CD8-positive, alpha-beta memory T cell (primary cell): ENCODE results near the gene TMC4. TPM values are rescaled to one million over a fixed set of nuclear protein-coding genes. Genes with fewer than 3 reads are reported as not detected.

Source experiments
- CTCF ChIA-PET: fragments of 350-600 bp; sonication (Branson Sonifier 250); formaldehyde crosslinking; loops from one replicate; lab custom pipeline; 2021; ENCODE audit warnings: antibody characterized with exemption; lab: Charles Lee
- POLR2A ChIA-PET: fragments of 350-600 bp; sonication (Branson Sonifier 250); formaldehyde crosslinking; loops from one replicate; lab custom pipeline; 2021; ENCODE audit warnings: antibody characterized with exemption; lab: Charles Lee
- DNase-seq, 5 donors: peaks; one replicate each; pipeline versions ENCODE4 v3.0.0 to v3.0.0-alpha.2; 2020 to 2022; ENCODE audit warnings: mixed read lengths in 1 of 5
- H3K27ac ChIP-seq: one replicate; pipeline ENCODE4 v1.7.0; 2013; ENCODE audit warnings: low read depth, mild to moderate bottlenecking, low read length, moderate library complexity
- H3K27me3 ChIP-seq: 2 replicates; pipeline ENCODE4 v1.7.0; 2013; ENCODE audit warnings: low read length, mild to moderate bottlenecking; ENCODE audit not compliant: insufficient read depth, poor library complexity, severe bottlenecking
- H3K36me3 ChIP-seq: 2 replicates; pipeline ENCODE4 v1.7.0; 2013; ENCODE audit warnings: mild to moderate bottlenecking, low read length, moderate library complexity; ENCODE audit not compliant: insufficient read depth
- H3K4me1 ChIP-seq: 2 replicates; pipeline ENCODE4 v1.7.0; 2013; ENCODE audit warnings: mild to moderate bottlenecking, low read length, moderate library complexity; ENCODE audit not compliant: insufficient read depth
- H3K4me3 ChIP-seq: 2 replicates; pipeline ENCODE4 v1.7.0; 2013; ENCODE audit warnings: mild to moderate bottlenecking, low read length
- H3K9me3 ChIP-seq: 2 replicates; pipeline ENCODE4 v1.7.0; 2013; ENCODE audit warnings: mild to moderate bottlenecking, low read length
- H3K27ac Mint-ChIP-seq, 8 donors: one replicate each; pipeline ENCODE4 v1.8.0; 2020 to 2021; ENCODE audit warnings: mixed read lengths in 8 of 8, mild to moderate bottlenecking in 6 of 8, inconsistent platforms in 3 of 8, moderate library complexity in 3 of 8
- H3K27me3 Mint-ChIP-seq, 2 donors: one replicate each; pipeline ENCODE4 v1.8.0; 2020 to 2021; ENCODE audit warnings: mixed read lengths in 2 of 2, mild to moderate bottlenecking in 1 of 2, moderate library complexity in 1 of 2
- H3K36me3 Mint-ChIP-seq, 3 donors: one replicate each; pipeline ENCODE4 v1.8.0; 2020 to 2021; ENCODE audit warnings: mixed read lengths in 3 of 3, inconsistent platforms in 1 of 3, mild to moderate bottlenecking in 1 of 3
- H3K4me1 Mint-ChIP-seq, 3 donors: one replicate each; pipeline ENCODE4 v1.8.0; 2020 to 2021; ENCODE audit warnings: mixed read lengths in 3 of 3, inconsistent platforms in 1 of 3, mild to moderate bottlenecking in 1 of 3
- H3K4me3 Mint-ChIP-seq, 7 donors: one replicate each; pipeline ENCODE4 v1.8.0; 2020 to 2021; ENCODE audit warnings: mixed read lengths in 7 of 7, mild to moderate bottlenecking in 6 of 7, moderate library complexity in 4 of 7, inconsistent platforms in 2 of 7
- H3K9me3 Mint-ChIP-seq, 5 donors: one replicate each; pipeline ENCODE4 v1.8.0; 2020 to 2022; ENCODE audit warnings: mixed read lengths in 5 of 5, mild to moderate bottlenecking in 3 of 5, moderate library complexity in 2 of 5, inconsistent platforms in 1 of 5
- polyA plus RNA-seq: library from polyadenylated mRNA; unstranded; fragments of 300-500 nt; fragmentation: Illumina TruSeq; gene quantifications from one replicate; pipeline ENCODE4 v1.2.3, GENCODE V29; 2021
- total RNA-seq, 2 experiments: library from RNA; stranded (reverse); gene quantifications; one replicate each; pipeline ENCODE4 v1.2.3, GENCODE V29; 2021

TMC4 gene
- total and polyA plus RNA-seq, 3 experiments from 2014 or later, result 0.18 to 0.38 TPM; not detected in 1

DNA sequence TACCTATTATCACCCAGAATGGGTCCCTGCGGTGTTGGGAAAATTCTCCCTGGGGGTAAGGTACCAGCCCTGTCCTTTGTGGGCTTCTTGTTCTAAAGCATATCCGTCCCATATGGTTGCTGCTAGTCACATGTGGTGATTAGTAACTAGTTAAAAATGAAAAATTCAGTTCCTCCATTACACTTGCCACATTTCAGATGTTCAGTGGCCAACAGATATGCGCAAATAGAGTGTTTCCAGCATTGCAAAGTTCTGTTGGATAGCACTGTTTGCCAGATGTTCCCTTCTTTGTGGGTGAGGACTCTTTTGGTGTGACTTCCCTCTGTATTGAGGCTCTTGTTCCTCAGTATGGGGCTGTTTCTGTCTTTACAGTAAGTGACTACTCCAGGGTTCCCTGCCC, 31.6 kb downstream of the TMC4 start:
- Mint-ChIP-seq H3K9me3 (no peaks in the 10 kb centered on the region), H3K27ac (peak overlapping the region in 3 of 8 donors; percentile 29 to 87 (median 40)), H3K4me3 (peak overlapping the region in 3 of 7 donors; percentile 39 to 91 (median 42)), H3K27me3 (peaks cover 0 to 1% of the 10 kb centered on the region in 2 donors), H3K4me1 (peaks cover 34 to 45% (median 44%) of the 10 kb centered on the region in 3 donors), H3K36me3 (peaks cover 0 to 73% (median 8%) of the 10 kb centered on the region in 3 donors)
- Histone ChIP-seq H3K4me1 (peaks cover 33% of the 10 kb centered on the region), H3K4me3 (no peak overlapping the region), H3K36me3 (peaks cover 40% of the 10 kb centered on the region), H3K27me3 (no peaks in the 10 kb centered on the region), H3K27ac (no peak overlapping the region), H3K9me3 (no peaks in the 10 kb centered on the region)
- POLR2A ChIA-PET, result no interaction called here
- DNase-seq, result no peak
- CTCF ChIA-PET, result no interaction called here

- Mint-ChIP-seq H3K4me3 (peak overlapping the region; percentile 84 to 94 (median 89)), H3K9me3 (no peaks in the 10 kb centered on the region), H3K27ac (peak overlapping the region; percentile 86 to 98 (median 92)), H3K36me3 (peaks cover 0 to 46% (median 2%) of the 10 kb centered on the region in 3 donors), H3K27me3 (peaks cover 0 to 1% of the 10 kb centered on the region in 2 donors), H3K4me1 (peaks cover 40 to 56% (median 54%) of the 10 kb centered on the region in 3 donors)
- peak in 1 of 5 donors; percentile 10 for DNase-seq
- ChIA-PET POLR2A (interaction anchor here (0.9 kb wide), 1 partner anchor 23 kb away, joined by 3 read pairs; the partner anchor contains the start of genes PRPF31 and TFPT), CTCF (interaction anchor here (0.9 to 2.2 kb wide), 2 partner anchors 23 to 32 kb away, joined by 3 to 7 read pairs; partner anchors contain the start of genes PRPF31 and TFPT)
- H3K36me3 ChIP-seq, result peaks cover 15% of the 10 kb centered on the region
- H3K27ac ChIP-seq, result peak overlapping the region; percentile 43
- H3K9me3 ChIP-seq, result no peaks in the 10 kb centered on the region
- H3K27me3 ChIP-seq, result no peaks in the 10 kb centered on the region
- peaks cover 39% of the 10 kb centered on the region for H3K4me1 ChIP-seq
- H3K4me3 ChIP-seq, result peak overlapping the region; percentile 39
These were observed 34.3 kb downstream of the TMC4 start for GRCh38 chr19:54138489-54139256.

DNA sequence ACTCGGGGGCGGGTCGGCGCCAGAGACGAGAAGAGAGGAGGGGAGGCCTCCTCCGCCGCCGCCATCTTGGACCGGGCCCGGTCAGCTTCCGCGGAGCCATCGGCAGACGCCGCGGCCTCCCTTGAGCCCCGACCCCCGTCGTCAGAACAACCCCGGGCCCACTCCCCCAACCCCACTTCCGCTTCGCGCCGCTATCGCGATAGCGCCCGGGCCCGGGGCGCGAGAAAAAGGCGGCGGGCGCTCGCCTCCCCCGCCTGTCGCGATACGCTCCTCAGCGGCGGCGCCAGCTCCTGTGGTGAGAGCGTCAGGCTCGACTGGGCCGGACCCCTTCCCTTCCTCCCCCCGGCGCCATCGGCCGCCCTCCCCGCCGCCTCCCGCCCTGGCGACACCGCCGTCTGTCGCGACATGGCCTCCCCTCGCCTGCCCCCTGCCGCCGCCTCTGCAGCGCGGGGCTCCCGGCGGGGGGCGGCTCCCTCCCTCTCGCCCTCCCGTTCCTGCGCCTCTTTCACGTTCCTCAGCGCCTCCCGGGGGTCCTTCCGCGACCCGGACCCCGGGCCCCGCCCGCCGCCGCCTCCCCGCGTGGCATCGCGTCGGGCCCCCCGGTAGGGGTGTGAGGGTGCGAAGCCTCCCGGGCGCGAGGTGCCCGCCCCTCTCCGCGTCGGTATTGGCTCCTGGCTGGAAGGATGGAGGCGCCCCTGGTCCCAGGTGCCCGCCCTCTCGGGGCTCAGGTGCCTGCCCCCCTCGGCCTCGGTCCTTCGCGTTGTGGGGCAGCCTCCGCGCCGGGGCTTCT, 35.1 kb downstream of the TMC4 start, which contains the start of gene CNOT3:
CNOT3 (plus strand) TSS at position 64 of the 790 bp plus-strand sequence. CDS start 5,217 bp downstream, outside the sequence.
- Histone ChIP-seq H3K27me3 (no peaks in the 10 kb centered on the region), H3K4me3 (peak within 1 kb of the TSS; percentile 87), H3K27ac (peak within 1 kb of the TSS; percentile 90), H3K36me3 (peaks cover 7% of the 10 kb centered on the region), H3K9me3 (no peaks in the 10 kb centered on the region), H3K4me1 (peaks cover 39% of the 10 kb centered on the region)
- H3K4me3 Mint-ChIP-seq, result peak within 1 kb of the TSS; percentile 84 to 94 (median 90)
- H3K36me3 Mint-ChIP-seq, result peaks cover 0 to 39% (median 0%) of the 10 kb centered on the region in 3 donors
- H3K27ac Mint-ChIP-seq, result peak within 1 kb of the TSS; percentile 87 to 98 (median 92)
- no peaks in the 10 kb centered on the region for H3K9me3 Mint-ChIP-seq
- CTCF ChIA-PET, result interaction anchor here (1.1 to 2.2 kb wide), 5 partner anchors 22 to 94 kb away, joined by 3 to 11 read pairs (median 7); partner anchors contain the start of genes LENG1, MBOAT7, PRPF31 and TFPT
- DNase-seq, result peak in 4 of 5 donors; percentile 38 to 66 (median 48)
- H3K27me3 Mint-ChIP-seq, result peaks cover 0 to 1% of the 10 kb centered on the region in 2 donors
- peaks cover 40 to 56% (median 54%) of the 10 kb centered on the region in 3 donors for H3K4me1 Mint-ChIP-seq
- POLR2A ChIA-PET, result interaction anchor here (0.9 to 2.3 kb wide), 18 partner anchors 11 to 311 kb away, joined by 3 to 60 read pairs (median 4); partner anchors contain the start of genes LENG1, LENG8, MBOAT7 and MYADM

DNA sequence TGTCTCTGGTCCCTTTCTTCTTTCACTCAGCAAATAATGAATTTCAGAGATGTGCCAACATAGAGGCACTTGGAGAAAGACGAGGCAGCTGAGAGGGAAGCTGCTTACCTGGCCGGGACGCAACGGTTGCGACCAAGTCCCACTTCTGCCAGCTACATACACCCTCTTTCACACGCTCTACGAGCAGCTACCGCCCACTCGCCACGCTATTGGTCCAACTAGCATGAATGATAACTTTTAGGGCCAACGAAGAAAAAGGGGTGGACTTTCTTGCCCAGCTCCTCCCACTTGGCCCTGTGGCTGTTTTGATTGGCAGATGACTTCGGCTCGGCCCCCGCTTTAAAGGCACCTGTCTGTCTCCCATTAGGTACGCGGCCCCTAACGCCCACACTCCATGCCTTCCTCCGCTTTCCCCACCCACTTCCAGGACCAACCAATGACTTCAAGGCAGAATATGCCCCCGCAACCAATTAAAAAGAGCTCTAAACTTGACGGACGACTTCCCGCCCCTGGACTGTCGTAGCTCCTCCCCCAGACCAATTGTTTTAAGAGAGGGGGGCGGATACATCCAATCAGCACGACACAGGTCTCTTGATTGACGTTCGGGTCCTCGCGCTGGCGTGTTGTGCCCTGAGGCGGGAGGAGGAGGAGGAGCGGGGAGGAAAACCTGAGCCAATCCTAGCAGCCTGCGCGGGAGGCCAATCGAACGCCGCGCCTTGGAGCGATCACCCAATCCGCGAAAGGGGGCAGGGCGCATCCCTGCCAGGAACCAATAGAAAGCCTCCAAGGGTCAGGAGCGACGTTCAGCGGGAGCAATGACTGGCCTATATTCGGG, 35.9 kb downstream of the TMC4 start:
- Histone ChIP-seq H3K9me3 (no peaks in the 10 kb centered on the region), H3K36me3 (no peaks in the 10 kb centered on the region), H3K27ac (peak overlapping the region; percentile 90), H3K27me3 (no peaks in the 10 kb centered on the region), H3K4me1 (peaks cover 39% of the 10 kb centered on the region), H3K4me3 (peak overlapping the region; percentile 87)
- POLR2A ChIA-PET, result interaction anchor here (0.7 to 2.3 kb wide), 23 partner anchors 10 to 1768 kb away, joined by 3 to 60 read pairs (median 4); partner anchors contain the start of genes LENG1, LENG8, LENG9 and MBOAT7
- Mint-ChIP-seq H3K9me3 (no peaks in the 10 kb centered on the region), H3K27ac (peak overlapping the region; percentile 76 to 95 (median 92)), H3K4me3 (peak overlapping the region; percentile 81 to 92 (median 88)), H3K36me3 (peaks cover 0 to 31% (median 0%) of the 10 kb centered on the region in 3 donors), H3K27me3 (peaks cover 0 to 1% of the 10 kb centered on the region in 2 donors), H3K4me1 (peaks cover 40 to 55% (median 52%) of the 10 kb centered on the region in 3 donors)
- DNase-seq, result peak; percentile 99 to 100 (median 100)
- CTCF ChIA-PET, result interaction anchor here (0.9 to 2.2 kb wide), 6 partner anchors 21 to 95 kb away, joined by 3 to 11 read pairs (median 6); partner anchors contain the start of genes LENG1, MBOAT7, PRPF31 and TFPT

- POLR2A ChIA-PET, result interaction anchor here (0.7 to 2.3 kb wide), 18 partner anchors 13 to 1767 kb away, joined by 3 to 60 read pairs (median 4); partner anchors contain the start of genes LENG1, LENG9, MBOAT7 and MYADM
- Mint-ChIP-seq H3K4me3 (peak overlapping the region; percentile 81 to 92 (median 88)), H3K9me3 (no peaks in the 10 kb centered on the region), H3K27ac (peak overlapping the region; percentile 76 to 95 (median 92)), H3K4me1 (peaks cover 36 to 47% (median 44%) of the 10 kb centered on the region in 3 donors), H3K36me3 (peaks cover 0 to 31% (median 0%) of the 10 kb centered on the region in 3 donors), H3K27me3 (peaks cover 0 to 1% of the 10 kb centered on the region in 2 donors)
- H3K27ac ChIP-seq, result peak overlapping the region; percentile 60
- H3K36me3 ChIP-seq, result no peaks in the 10 kb centered on the region
- H3K9me3 ChIP-seq, result no peaks in the 10 kb centered on the region
- peaks cover 39% of the 10 kb centered on the region for H3K4me1 ChIP-seq
- peak overlapping the region; percentile 87 for H3K4me3 ChIP-seq
- CTCF ChIA-PET, result interaction anchor here (0.9 to 2.2 kb wide), 7 partner anchors 21 to 96 kb away, joined by 3 to 11 read pairs (median 5); partner anchors contain the start of genes LENG1, MBOAT7, PRPF31 and TFPT
- no peaks in the 10 kb centered on the region for H3K27me3 ChIP-seq
- DNase-seq, result no peak
These were observed 36.7 kb downstream of the TMC4 start for GRCh38 chr19:54136086-54136863.

DNA sequence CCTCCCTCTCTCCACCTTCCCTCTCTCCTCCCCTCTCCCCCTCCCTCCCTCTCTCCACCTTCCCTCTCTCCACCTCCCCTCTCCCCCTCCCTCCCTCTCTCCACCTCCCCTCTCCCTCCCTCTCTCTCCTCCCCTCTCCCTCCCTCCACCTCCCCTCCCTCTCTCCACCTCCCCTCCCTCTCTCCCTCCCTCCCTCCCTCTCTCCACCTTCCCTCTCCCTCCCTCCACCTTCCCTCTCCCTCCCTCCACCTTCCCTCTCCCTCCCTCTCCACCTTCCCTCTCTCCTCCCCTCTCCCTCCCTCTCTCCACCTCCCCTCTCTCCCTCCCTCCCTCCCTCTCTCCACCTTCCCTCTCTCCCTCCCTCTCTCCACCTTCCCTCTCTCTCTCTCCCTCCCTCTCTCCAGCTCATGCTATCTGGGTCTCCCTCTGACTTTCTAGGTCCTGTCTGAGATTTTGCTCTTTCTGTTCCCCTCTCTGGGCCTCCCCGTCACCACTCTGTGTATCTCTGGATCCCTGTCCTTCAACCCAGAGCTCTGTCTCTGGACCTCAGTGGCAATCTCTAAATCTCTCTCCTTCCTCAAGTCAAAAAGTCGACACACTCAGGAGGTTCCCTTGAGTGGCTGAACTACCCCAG, 38.9 kb downstream of the TMC4 start:
- Mint-ChIP-seq H3K4me3 (no peak overlapping the region), H3K27me3 (peaks cover 0 to 1% of the 10 kb centered on the region in 2 donors), H3K27ac (peak overlapping the region in 2 of 8 donors; percentile 17 to 77), H3K9me3 (no peaks in the 10 kb centered on the region), H3K4me1 (peaks cover 20 to 25% (median 22%) of the 10 kb centered on the region in 3 donors), H3K36me3 (peaks cover 0 to 30% (median 0%) of the 10 kb centered on the region in 3 donors)
- H3K36me3 ChIP-seq, result no peaks in the 10 kb centered on the region
- POLR2A ChIA-PET, result no interaction called here
- H3K4me1 ChIP-seq, result peaks cover 17% of the 10 kb centered on the region
- H3K4me3 ChIP-seq, result no peak overlapping the region
- H3K27ac ChIP-seq, result no peak overlapping the region
- no peak for DNase-seq
- no peaks in the 10 kb centered on the region for H3K9me3 ChIP-seq
- CTCF ChIA-PET, result no interaction called here
- H3K27me3 ChIP-seq, result no peaks in the 10 kb centered on the region
